NCI-H2081 (cell line): Measurements from ENCODE around the gene IGFBPL1.
"Not testable (repeated sequence)": the region's sequence is repeated elsewhere in the genome, so short reads cannot be mapped to it uniquely, and the experiment has no call there.

ENCODE experiments used
- DNase-seq, 2 experiments: peaks; one replicate each; lab custom pipeline; 2025; lab: John Stamatoyannopoulos, UW

IGFBPL1 gene, protein sequence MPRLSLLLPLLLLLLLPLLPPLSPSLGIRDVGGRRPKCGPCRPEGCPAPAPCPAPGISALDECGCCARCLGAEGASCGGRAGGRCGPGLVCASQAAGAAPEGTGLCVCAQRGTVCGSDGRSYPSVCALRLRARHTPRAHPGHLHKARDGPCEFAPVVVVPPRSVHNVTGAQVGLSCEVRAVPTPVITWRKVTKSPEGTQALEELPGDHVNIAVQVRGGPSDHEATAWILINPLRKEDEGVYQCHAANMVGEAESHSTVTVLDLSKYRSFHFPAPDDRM

DNA sequence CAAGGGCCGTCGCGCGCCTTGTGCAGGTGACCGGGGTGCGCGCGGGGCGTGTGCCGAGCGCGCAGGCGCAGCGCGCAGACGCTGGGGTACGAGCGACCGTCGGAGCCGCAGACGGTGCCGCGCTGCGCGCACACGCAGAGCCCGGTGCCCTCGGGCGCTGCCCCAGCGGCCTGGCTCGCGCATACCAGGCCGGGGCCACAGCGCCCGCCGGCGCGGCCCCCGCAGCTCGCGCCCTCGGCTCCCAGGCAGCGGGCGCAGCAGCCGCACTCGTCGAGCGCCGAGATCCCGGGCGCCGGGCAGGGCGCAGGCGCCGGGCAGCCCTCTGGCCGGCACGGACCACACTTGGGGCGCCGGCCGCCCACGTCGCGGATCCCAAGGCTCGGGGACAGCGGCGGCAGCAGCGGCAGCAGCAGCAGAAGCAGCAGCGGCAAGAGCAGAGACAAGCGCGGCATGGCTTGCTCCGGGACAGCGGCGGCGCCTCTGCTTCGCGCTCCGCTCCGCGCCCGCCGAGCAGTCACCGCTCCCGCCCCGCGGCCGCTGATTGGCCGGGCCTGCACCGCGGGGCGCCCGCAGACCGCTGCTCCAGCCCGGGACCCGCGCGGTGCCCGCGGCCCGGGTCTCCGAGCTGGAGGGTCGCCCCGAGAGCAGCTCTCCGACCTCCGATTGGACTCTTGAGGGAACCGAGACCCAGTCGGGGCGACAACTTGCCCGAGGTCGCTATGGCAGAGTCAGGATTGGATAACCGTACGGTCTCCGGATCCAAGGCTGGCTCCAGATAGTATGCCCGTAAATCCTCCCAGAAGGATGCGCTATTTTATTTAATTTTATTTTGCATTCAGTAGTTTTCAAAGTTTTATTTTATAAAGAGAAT, at the start of gene IGFBPL1:
IGFBPL1 (minus strand) TSS at position 482 of the 871 bp plus-strand sequence; CDS start at position 452, 30 bp downstream.
- peak; percentile 73 to 85 for DNase-seq

GRCh38 chr9:38472583-38473249, 48.5 kb upstream of the IGFBPL1 start:
- DNase-seq = not testable (repeated sequence)

- DNase-seq = no peak
These were observed 43.1 kb upstream of the IGFBPL1 start for GRCh38 chr9:38467404-38467803.

DNA sequence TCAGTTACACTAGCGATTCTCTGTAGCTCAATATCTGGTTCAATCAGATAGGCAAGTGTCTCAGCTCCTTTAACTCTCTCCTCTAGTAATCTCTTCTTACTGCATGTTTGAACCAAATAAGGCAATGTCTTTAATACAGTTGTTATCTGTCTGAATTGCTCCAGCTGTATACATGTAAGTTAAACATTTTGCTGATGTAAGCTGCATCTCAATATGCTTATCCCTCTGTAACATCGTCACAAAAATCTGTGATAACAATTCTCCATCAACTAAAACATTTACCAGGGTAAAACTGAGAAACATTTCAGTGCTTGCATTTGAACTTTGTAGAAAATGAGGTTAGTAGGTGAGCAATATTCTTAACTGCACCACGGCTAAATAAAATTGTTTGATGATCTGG, 29.6 kb upstream of the IGFBPL1 start:
- no peak for DNase-seq

- DNase-seq = no peak
These were observed 26.9 kb upstream of the IGFBPL1 start for GRCh38 chr9:38451162-38451561.

DNA sequence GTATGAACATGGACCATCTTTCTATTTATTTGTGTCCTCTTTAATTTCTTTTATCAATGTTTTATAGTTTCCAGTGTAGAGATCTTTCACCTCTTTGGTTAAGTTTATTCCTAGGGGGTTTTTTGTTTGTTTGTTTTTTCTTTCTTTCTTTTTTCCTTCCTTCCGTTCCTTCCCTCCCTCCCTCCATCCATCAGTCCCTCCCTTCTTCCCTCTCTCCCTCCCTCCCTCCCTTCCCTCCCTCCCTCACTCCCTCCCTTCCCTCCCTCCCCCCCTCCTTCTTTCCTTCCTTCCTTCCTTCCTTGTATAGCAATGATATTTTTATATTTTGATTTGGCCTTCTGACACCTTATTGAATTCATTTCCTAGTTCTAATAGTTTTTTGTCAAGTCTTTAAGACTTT, 23.4 kb upstream of the IGFBPL1 start:
- no peak for DNase-seq

DNA sequence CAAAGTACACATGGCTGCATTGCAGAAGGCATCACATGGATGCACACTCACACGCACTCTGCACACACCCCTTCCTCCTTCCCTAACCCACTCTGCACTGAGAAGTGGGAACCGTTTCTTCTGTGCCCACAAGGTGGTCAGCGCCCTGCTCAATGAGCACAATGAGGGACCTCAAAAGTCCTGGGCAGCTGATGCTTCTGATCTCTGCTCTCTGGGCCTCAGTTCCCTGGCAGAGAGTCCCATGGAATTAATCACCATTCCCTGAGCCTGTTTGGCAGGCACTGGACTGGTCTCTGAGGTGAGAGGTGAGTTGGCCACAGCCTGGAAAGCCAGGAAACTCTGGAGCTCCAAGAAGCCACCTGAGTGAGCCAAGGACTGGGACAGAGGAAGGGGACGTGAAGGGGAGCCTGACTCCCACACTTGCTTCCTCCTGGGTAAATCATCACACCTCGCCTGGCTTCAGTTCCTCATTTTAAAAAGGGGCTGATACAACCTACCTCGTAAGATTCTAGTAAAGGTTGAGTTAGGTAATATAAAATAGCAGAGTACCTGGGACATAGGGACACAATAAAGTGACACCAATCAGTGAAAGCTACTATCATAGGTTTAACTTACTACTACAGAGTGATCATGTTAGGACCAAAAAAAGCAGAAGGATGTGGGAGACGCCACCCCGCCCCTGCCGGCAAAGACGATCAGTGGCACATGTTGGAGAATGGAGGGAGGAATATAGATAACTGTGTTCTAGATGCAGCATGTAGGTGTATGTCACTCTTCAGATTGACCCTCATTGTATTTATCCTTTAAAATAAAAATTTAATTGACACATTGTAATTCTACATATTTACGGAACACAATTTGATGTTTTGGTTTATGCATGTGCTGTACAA, 21.1 kb upstream of the IGFBPL1 start:
- no peak for DNase-seq

DNA sequence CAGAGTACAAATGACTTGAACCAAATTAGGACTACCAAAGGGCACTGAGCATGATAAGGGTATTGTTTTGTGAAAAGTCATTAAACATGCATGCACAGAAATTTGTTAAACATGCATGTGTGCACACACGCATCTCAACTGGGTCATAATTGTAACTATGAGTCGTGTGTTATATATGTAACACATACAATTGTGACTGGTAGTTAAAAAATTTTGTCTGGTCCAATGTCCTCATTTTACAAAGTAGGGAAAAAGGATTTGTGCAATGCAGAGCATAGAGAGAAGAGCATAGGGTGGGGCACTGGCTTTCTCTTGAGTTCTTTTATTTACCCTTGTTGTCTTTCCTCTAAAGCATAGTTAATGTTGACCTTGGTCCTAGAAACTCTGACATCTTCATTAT, 19.3 kb upstream of the IGFBPL1 start:
- DNase-seq = no peak

DNA sequence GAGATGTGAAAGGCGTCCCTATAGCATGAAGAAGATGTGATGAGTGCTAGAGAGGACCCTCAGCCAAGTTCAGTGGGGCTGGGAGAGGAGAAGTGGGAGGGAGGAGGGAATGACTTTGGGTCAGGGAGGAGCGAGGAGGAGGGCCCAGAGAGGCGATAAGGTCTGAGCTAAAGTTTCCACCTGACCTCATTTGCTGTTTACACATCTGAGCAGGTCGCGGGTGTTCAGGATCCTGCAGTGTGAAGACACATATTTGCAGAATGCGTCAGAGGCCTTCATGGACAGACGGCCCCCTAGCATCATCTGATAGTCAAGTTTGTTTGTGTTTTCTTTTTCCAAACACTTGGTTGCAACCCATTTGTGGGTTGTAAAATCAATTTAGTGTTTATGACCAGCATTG, 18.9 kb upstream of the IGFBPL1 start:
- no peak for DNase-seq

DNA sequence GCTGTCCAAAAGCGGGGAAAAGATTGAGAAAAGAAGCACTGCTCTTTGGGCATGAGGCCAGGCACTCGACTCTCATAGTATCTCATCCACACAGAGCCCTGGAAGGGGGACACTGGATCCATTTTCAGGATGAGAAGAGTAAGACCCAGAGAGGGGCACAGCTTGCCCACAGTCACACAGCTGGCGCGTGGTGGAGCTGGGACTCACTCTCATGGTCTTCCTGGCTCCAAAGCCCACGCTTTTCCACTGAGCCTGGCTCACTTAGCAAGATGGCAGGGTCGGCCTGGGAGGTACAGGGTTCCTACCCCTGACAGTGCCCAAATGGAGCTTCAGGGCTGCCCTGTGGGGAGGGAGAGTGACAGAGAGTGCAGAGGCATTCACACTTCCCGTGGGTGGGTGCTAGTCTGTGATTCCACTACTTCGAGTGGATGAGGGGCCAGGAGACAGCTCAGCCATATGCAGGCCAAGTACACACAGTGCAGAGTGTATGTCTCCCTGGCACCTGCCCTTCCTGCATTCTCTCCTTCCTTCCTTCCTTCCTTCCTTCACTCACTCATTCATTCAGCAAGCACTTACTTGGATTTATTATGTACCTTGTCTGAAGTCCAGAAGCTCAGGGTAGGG, 18.3 kb upstream of the IGFBPL1 start:
- DNase-seq = no peak

DNA sequence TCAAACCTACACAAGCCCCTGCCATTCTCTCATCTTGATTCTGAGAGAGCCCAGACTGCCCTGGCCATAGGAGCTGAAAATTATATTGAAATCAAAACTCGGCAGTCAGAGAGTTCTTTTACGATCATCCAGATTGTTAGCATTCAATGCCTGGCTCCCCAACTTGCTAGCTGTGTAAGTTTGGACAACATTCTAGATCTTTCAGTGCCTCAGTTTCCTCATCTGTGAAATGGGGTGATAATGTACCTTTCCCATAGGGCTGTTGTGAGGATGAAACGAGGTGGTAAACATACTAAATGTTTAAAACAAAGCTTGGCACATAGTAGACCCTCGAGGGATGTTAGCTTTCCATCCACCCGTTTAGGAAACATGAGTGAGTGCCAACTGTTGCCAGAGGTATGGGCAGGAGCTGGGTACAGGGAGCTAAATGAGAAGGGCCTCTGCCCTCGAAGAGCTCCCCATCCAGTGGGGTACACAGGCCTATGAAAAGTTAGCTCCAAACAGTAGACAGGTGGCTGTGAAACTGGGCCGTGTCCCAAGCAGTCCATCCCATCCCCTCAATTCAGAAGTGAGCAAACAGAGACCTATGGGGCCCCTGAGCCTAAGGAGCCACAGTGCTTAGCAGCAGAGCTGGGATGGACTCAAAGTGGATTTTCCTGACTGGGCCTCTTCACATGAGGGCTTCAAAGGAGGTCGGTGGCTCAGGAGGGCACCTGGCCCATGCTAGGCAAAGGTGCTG, 17.3 kb upstream of the IGFBPL1 start:
- DNase-seq = no peak

GRCh38 chr9:38440516-38440915, 16.3 kb upstream of the IGFBPL1 start:
- no peak for DNase-seq

DNA sequence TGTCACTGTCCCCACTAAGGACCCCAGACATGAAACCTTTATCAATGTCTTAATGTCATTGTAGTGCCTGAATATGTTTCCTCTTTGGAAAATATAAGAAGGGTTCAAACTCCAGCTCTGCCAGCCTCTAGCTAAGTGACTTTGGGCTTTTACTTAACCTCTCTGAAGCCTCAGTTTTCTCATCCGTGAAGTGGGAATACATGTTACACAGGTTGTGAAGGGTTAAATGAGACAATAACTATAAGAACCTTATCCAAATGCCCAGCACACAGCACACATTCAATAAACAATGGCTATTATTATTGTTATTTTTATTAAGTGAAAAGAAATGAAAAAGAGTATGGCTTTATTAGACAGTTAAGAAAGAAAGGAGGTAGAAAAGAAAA, 15.7 kb upstream of the IGFBPL1 start:
- DNase-seq = no peak

- no peak for DNase-seq
These were observed 15.1 kb upstream of the IGFBPL1 start for GRCh38 chr9:38439291-38439915.

DNA sequence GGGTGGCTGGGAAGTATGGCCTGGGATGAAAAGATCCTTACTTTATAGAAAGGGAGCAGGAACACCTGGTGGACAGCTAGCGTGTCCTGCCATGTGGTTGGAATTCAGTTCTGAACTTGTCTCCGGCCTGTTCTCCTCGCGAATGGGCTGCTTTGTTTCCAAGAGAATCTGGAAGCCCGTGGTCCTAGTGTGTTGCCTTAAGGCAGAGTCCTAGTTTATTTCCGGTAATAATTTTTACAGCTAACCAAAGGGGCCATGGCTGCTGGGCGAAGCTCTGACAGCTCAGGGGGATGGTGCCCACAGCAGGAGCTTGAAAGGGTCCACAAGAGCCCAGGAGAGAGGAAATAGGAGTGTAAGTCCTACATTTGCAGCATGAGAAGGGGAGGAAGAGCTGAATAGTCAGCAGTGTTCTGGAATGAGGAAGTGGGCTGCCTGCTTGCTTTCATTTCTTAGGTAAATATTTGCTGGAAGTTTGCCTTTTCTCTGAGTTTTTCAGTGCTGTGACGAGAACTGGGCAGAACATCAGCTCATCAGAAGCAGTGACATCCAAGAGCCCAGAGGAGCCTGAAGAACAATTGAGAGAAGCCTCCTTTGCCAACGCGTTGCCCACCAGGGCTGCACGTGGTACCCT, 13.1 kb upstream of the IGFBPL1 start:
- DNase-seq = no peak

DNA sequence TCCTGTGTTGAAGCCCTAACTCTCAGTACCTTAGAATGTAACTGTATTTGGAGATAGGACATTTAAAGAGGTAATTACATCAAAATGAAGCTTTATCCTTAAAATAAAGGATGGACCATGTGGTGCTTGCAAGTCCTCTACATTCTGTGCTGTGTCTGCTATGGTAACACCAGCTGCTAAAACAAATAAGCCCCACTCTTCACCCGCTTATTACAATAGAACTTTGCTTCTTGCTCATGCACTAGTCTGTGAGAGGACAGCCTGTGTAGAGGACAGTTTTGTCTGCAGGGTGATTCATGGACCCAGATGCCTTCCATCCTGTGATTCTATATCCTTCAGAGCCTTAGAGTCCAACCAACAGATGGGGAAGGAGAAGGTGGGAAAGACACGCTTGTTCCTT, 12.5 kb upstream of the IGFBPL1 start:
- no peak for DNase-seq

GRCh38 chr9:38435521-38435920, 11.3 kb upstream of the IGFBPL1 start:
- no peak for DNase-seq

GRCh38 chr9:38434853-38435252, 10.6 kb upstream of the IGFBPL1 start:
- DNase-seq = no peak

GRCh38 chr9:38434365-38434764, 10.1 kb upstream of the IGFBPL1 start:
- no peak for DNase-seq
